ENCODE data around the gene OLFM1. TPM values are rescaled to one million over a fixed set of nuclear protein-coding genes. Genes with fewer than 3 reads are reported as not detected.

OLFM1 gene
- total RNA-seq, 1 experiment from 2014 or later: 0.39 TPM

DNA sequence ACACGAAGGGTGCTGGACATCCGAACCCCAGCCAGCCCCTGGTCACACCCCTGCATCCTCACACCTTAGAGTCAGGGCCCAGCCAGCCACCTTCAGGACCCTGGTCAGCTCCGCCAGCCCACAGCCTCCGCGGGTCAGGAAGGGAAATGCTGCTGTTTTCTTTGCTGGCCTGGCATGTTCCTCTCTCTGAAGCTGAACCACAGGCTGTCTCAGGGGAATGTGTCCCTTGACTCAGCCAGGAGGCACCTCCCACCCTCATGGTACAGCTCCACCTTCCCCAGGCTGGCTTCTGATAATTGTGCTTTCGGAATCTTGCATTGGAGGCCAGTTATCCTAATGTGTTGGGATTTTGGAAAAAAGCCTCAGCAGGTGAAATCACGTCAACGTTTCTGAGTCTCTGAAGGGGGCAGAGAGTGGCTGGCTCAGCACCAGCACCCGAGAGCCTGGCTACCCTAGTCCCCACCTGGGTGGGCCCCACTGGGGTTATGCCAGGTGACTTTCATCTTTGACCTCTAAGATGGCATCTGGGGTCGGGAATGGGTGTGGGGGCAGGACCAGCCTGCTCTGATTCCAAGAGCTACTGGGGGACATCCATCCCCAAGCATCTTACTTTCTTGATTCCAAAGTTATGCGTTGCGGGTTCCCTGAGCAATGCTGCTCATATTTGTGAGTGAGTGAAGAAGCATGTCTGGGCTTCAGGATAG, 9.8 kb upstream of the OLFM1 start:
- in situ Hi-C loops (cut with HindIII; ENCODE audit: low pct_unique_long_range_greater_than_20kb, low sequenced_read_pairs) (no loop called here), intact Hi-C loops (cut with micrococcal nuclease; ENCODE audit: unreplicated experiment) (no loop called here)
- Histone ChIP-seq H3K9me3 (ENCODE audit: control insufficient read depth, insufficient read depth, low read depth, low read length) (no peaks in the 10 kb centered on the region), H3K27me3 (ENCODE audit: control insufficient read depth, insufficient read depth, low read length) (no peaks in the 10 kb centered on the region), H3K36me3 (ENCODE audit: control insufficient read depth, insufficient read depth, low read length) (no peaks in the 10 kb centered on the region), H3K27ac (ENCODE audit: low read length) (no peak overlapping the region), H3K4me1 (ENCODE audit: control insufficient read depth, insufficient read depth, low read length) (no peaks in the 10 kb centered on the region), H3K4me3 (ENCODE audit: low read depth in 2 of 2, low read length in 2 of 2) (no peak overlapping the region)
- CTCF ChIA-PET: no interaction called here
- BruUV-seq (replicated peaks): no TSS peak
- POLR2A ChIA-PET: interaction anchor here (0.6 kb wide), 1 partner anchor 203 kb away, joined by 4 read pairs; no protein-coding TSS in a partner anchor
- TF ChIP-seq, protein P1, sequence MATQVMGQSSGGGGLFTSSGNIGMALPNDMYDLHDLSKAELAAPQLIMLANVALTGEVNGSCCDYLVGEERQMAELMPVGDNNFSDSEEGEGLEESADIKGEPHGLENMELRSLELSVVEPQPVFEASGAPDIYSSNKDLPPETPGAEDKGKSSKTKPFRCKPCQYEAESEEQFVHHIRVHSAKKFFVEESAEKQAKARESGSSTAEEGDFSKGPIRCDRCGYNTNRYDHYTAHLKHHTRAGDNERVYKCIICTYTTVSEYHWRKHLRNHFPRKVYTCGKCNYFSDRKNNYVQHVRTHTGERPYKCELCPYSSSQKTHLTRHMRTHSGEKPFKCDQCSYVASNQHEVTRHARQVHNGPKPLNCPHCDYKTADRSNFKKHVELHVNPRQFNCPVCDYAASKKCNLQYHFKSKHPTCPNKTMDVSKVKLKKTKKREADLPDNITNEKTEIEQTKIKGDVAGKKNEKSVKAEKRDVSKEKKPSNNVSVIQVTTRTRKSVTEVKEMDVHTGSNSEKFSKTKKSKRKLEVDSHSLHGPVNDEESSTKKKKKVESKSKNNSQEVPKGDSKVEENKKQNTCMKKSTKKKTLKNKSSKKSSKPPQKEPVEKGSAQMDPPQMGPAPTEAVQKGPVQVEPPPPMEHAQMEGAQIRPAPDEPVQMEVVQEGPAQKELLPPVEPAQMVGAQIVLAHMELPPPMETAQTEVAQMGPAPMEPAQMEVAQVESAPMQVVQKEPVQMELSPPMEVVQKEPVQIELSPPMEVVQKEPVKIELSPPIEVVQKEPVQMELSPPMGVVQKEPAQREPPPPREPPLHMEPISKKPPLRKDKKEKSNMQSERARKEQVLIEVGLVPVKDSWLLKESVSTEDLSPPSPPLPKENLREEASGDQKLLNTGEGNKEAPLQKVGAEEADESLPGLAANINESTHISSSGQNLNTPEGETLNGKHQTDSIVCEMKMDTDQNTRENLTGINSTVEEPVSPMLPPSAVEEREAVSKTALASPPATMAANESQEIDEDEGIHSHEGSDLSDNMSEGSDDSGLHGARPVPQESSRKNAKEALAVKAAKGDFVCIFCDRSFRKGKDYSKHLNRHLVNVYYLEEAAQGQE (IDR thresholded peaks at IDR 0.05; ENCODE audit: insufficient read depth in 1 of 2, low read depth in 2 of 2, low read length in 1 of 2): peak; percentile 86 to 92
- TF ChIP-seq POLR2AphosphoS5 (IDR thresholded peaks at IDR 0.05; ENCODE audit: low read depth, low read length): no peak
- ATAC-seq (no peak), DNase-seq (ENCODE audit: low read depth, low spot score) (no peak)

- DNase-seq (ENCODE audit: low read depth, low spot score) (no peak), ATAC-seq (no peak)
- Histone ChIP-seq H3K36me3 (ENCODE audit: control insufficient read depth, insufficient read depth, low read length) (no peaks in the 10 kb centered on the region), H3K4me3 (ENCODE audit: low read depth in 2 of 2, low read length in 2 of 2) (no peak overlapping the region), H3K4me1 (ENCODE audit: control insufficient read depth, insufficient read depth, low read length) (no peaks in the 10 kb centered on the region), H3K9me3 (ENCODE audit: control insufficient read depth, insufficient read depth, low read depth, low read length) (no peaks in the 10 kb centered on the region), H3K27me3 (ENCODE audit: control insufficient read depth, insufficient read depth, low read length) (no peaks in the 10 kb centered on the region), H3K27ac (ENCODE audit: low read length) (no peak overlapping the region)
- BruUV-seq (replicated peaks): no TSS peak
- intact Hi-C loops (cut with micrococcal nuclease; ENCODE audit: unreplicated experiment): no loop called here
- ChIA-PET POLR2A (interaction anchor here (0.6 kb wide), 1 partner anchor 204 kb away, joined by 4 read pairs; no protein-coding TSS in a partner anchor), CTCF (no interaction called here)
- in situ Hi-C loops (cut with HindIII; ENCODE audit: low pct_unique_long_range_greater_than_20kb, low sequenced_read_pairs): no loop called here
- TF ChIP-seq TCF7L2 (IDR thresholded peaks at IDR 0.05; ENCODE audit: low read depth, low read length): no peak
- TF ChIP-seq SIN3A (IDR thresholded peaks at IDR 0.05; ENCODE audit: borderline replicate concordance, insufficient read depth, low read depth, low read length): no peak
- TF ChIP-seq, protein P1 (IDR thresholded peaks at IDR 0.05; ENCODE audit: insufficient read depth in 1 of 2, low read depth in 2 of 2, low read length in 1 of 2): no peak
- TF ChIP-seq CTCF (IDR thresholded peaks at IDR 0.05): no peak
- no peak for TF ChIP-seq POLR2AphosphoS5 (IDR thresholded peaks at IDR 0.05; ENCODE audit: low read depth, low read length)
These were observed 9.1 kb upstream of the OLFM1 start for GRCh38 chr9:135078361-135078821.

Measured in Panc1 (cell line).